Central memory CD8-positive, alpha-beta T cell (primary cell): ENCODE data around the gene TXNDC15.
"Not testable (repeated sequence)": the region's sequence is repeated elsewhere in the genome, so short reads cannot be mapped to it uniquely, and the experiment has no call there.

ENCODE experiments used
- ATAC-seq: fragments of 150-1000 bp; cut with Tn5 transposase; replicated peaks from 2 replicates; pipeline ENCODE4 v1.10.0; 2022; ENCODE audit warnings: mild to moderate bottlenecking, moderate FRiP score, moderate number of reproducible peaks; ENCODE audit not compliant: poor library complexity, severe bottlenecking; ENCODE audit errors: extremely low read depth
- DNase-seq, 2 donors: peaks; one replicate each; pipeline ENCODE4 v3.0.0; 2021; ENCODE audit warnings: low spot score in 2 of 2
- H3K27ac Mint-ChIP-seq: one replicate; pipeline ENCODE4 v1.8.0; 2022; ENCODE audit warnings: low read depth, mild to moderate bottlenecking, moderate library complexity, mixed read lengths
- H3K27me3 Mint-ChIP-seq: one replicate; pipeline ENCODE4 v1.8.0; 2022; ENCODE audit warnings: mixed read lengths
- H3K36me3 Mint-ChIP-seq: one replicate; pipeline ENCODE4 v1.8.0; 2022; ENCODE audit warnings: mild to moderate bottlenecking, moderate library complexity, mixed read lengths; ENCODE audit not compliant: insufficient read depth
- H3K4me1 Mint-ChIP-seq: one replicate; pipeline ENCODE4 v1.8.0; 2022; ENCODE audit warnings: mixed read lengths
- H3K4me3 Mint-ChIP-seq: one replicate; pipeline ENCODE4 v1.8.0; 2022; ENCODE audit warnings: mild to moderate bottlenecking, moderate library complexity, mixed read lengths
- H3K9me3 Mint-ChIP-seq: one replicate; pipeline ENCODE4 v1.8.0; 2022; ENCODE audit warnings: mixed read lengths

TXNDC15 gene

DNA sequence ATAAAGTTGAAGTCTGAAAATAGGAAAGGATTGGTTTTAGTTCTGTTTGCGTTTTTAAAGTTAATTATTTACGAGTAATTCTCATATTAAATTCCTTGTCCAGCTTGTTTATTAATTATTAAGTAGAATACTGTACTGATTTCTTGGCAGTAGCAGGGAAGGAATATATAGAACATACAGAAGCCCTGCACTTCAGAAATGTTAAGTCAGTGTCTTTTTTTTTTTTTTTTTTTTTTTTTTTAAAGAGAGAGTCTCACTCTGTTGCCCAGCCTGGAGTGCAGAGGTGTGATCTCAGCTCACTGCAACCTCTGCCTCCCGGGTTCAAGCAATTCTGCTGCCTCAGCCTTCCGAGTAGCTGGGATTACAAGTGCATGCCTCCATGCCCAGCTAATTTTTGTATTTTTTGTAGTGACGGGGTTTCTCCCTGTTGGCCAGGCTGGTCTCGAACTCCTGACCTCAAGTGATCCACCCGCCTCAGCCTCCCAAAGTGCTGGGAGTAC, 24.7 kb upstream of the TXNDC15 start:
- not testable (repeated sequence) for H3K27ac Mint-ChIP-seq, ATAC-seq, H3K27me3 Mint-ChIP-seq, H3K9me3 Mint-ChIP-seq, DNase-seq
- Mint-ChIP-seq H3K4me3 (peak overlapping the region; percentile 40), H3K36me3 (peaks cover 30% of the 10 kb centered on the region), H3K4me1 (peaks cover 41% of the 10 kb centered on the region)

DNA sequence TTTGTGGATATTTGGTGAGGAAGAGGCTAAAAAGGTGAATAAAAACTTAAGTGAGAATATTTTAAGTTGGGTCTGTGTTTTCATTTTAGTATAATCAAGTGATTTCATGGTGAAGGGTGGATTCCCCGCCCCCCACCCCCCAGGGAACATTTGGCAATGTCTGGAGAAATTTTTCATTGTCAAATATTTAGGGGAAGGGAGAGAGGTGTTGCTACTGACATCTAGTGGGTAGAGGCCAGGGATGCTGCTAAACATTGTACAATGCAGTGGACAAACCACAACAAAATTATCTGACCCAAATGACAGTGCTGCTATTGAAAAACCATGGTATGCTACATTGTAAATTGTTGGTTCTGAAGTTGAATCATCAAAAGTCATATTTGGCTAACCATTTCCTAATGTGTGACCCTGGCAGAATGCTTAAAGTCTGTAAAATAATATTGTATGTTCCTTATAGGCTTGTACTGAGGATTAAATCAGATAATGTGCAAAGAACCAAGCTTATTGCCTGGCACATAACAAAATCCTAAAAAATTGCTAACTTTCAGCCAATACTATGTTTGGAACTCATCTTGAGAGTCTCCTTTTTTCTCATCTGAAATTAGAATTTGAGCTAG, 22.8 kb upstream of the TXNDC15 start:
- Mint-ChIP-seq H3K4me3 (no peak overlapping the region), H3K36me3 (peaks cover 32% of the 10 kb centered on the region), H3K27ac (no peak overlapping the region), H3K9me3 (no peaks in the 10 kb centered on the region), H3K27me3 (no peaks in the 10 kb centered on the region), H3K4me1 (peaks cover 36% of the 10 kb centered on the region)
- ATAC-seq (no peak), DNase-seq (no peak)

DNA sequence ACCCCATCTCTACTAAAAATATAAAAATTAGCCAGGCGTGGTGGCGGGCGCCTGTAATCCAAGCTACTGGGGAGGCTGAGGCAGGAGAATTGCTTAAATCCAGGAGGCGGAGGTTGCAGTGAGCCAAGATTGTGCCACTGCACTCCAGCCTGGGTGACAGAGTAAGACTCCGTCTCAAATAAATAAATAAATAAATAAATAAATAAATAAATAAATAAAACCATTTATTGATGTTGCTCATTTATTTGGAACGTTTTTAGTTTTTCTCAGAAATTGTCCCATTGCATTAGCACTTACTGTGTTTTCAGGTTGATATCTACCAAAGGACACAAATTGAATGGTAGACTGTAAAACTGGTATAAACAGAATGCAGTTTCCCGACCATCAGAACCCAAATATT, 17.7 kb upstream of the TXNDC15 start:
- H3K27ac Mint-ChIP-seq, ATAC-seq, H3K9me3 Mint-ChIP-seq, H3K4me3 Mint-ChIP-seq, DNase-seq, H3K27me3 Mint-ChIP-seq: not testable (repeated sequence)
- Mint-ChIP-seq H3K4me1 (peaks cover 15% of the 10 kb centered on the region), H3K36me3 (peaks cover 38% of the 10 kb centered on the region)

DNA sequence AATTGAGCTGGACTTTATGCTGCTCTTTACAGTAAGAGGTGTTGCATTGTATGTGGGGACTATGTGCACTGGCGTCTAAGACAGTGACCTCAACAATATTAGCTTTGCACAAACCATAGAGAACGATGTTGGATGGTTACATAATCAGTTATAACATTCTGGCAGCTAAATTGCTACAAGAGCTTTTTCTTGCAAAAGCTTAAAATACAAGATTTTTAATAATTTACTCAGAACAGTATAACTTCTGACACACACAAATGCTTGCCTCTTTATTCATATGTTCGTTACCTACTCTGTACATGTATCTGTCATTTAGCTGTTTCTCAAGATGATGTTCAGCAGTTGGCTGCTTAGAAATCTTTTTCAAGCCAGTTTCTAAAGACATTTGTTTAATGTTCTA, 16.8 kb upstream of the TXNDC15 start:
- H3K36me3 Mint-ChIP-seq = peaks cover 38% of the 10 kb centered on the region
- ATAC-seq (no peak), DNase-seq (no peak)
- H3K27me3 Mint-ChIP-seq = no peaks in the 10 kb centered on the region
- H3K4me1 Mint-ChIP-seq = peaks cover 15% of the 10 kb centered on the region
- H3K9me3 Mint-ChIP-seq = no peaks in the 10 kb centered on the region
- H3K4me3 Mint-ChIP-seq = no peak overlapping the region
- H3K27ac Mint-ChIP-seq = no peak overlapping the region

DNA sequence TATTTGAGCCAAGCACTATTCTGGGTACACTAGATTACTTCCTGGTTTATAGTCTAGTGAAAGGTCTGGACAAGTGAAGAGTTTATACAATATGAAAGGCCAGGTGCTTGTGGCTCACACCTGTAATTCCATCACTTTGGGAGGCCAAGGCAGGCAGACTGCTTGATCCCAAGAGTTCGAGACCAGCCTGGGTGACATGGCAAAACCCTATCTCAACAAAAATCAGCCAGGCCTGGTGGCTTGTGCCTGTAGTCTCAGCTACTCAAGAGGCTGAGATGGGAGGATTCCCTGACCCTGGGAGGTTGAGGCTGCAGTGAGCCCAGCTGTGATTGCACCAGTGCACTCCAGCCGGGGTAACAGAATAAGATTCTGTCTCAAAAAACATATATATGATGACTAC, 9.5 kb upstream of the TXNDC15 start:
- no peak for DNase-seq
- H3K4me3 Mint-ChIP-seq = no peak overlapping the region
- no peaks in the 10 kb centered on the region for H3K9me3 Mint-ChIP-seq
- ATAC-seq = no peak
- no peak overlapping the region for H3K27ac Mint-ChIP-seq
- no peaks in the 10 kb centered on the region for H3K4me1 Mint-ChIP-seq
- peaks cover 9% of the 10 kb centered on the region for H3K36me3 Mint-ChIP-seq
- H3K27me3 Mint-ChIP-seq = no peaks in the 10 kb centered on the region

DNA sequence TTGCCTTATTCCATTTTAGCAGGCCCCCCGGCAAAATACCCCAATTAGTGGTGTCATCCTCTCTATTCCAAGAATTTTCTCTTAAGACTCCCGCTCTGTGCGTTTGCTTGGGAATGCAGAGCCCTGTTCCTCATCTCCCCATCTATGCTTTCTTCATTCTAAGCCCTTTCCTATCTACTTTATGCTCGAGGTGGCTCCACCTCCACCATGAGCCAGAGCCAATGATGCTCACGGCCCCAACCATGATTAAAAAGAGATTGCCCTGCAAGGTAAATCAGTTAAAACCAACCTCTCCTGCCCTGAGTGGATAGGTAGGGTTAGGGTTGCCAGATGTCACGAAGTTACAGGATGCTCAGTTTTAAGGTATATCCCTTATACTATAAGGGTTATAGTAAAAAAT, 677 bp upstream of the TXNDC15 start:
- Mint-ChIP-seq H3K9me3 (no peaks in the 10 kb centered on the region), H3K27ac (peak overlapping the region; percentile 92), H3K4me1 (peaks cover 35% of the 10 kb centered on the region), H3K27me3 (no peaks in the 10 kb centered on the region), H3K36me3 (peaks cover 11% of the 10 kb centered on the region), H3K4me3 (peak overlapping the region; percentile 98)
- DNase-seq = no peak
- no peak for ATAC-seq

DNA sequence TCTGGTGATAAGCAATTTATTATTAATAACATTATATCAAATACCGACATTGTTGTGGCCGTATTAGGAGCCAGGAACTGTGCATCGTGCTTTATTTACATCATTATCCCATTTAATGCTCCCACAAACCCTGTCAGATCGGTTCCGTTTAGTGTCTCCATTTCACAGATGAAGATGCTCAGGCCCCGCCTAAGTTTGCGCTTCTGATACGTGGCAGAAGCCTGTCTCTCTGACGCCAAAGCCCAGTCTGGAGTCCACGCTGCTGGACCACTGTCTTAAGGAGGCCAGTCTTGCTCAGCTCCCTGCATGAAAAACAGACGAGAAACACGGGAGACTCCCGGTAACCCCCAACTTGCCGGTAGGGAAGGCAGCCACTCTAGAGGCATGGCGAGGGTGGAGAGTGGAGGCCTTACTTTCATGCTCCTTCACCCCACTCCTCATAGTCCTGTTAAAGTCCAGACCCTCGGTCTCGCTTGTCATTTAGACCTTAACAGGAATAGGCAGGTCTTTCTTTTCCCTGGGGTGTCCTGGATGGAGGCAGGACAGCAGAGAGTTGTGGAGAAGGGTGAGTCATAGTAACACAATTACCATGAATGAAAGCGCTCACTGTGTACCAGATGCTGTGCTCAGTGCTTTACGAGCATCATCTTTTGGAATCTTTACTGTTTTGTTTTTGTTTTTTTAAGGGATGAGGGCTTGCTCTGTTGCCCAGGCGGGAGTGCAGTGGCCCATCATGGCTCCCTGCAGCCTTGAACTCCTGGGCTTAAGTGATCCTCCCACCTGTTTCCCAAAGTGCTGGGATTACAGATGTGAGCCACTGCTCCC, 872 bp downstream of the TXNDC15 start:
- peaks cover 48% of the 10 kb centered on the region for H3K4me1 Mint-ChIP-seq
- ATAC-seq (peak; percentile 44), DNase-seq (no peak)
- peaks cover 11% of the 10 kb centered on the region for H3K36me3 Mint-ChIP-seq
- H3K27ac Mint-ChIP-seq = peak overlapping the region; percentile 92
- H3K27me3 Mint-ChIP-seq = no peaks in the 10 kb centered on the region
- H3K9me3 Mint-ChIP-seq = no peaks in the 10 kb centered on the region
- peak overlapping the region; percentile 98 for H3K4me3 Mint-ChIP-seq

DNA sequence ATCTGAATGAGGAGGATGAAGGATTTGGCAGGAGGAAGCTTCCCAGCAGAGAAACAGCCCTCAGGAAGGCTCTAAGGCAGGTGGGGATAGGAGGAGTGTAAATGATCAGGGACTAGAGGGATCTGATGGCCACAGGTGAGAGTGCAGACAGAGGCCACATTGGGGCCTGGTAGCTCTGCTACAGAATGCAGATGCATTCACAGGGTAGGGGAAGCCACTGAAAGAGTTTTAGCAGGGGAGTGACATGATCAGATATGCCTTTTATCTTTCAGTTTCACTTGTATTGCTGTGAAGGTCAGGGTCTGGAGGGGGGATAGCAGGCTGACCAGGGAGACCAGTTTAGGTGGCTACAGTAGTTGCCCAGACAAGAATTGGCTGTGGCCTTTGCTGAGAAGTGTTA, 3.0 kb downstream of the TXNDC15 start:
- no peaks in the 10 kb centered on the region for H3K9me3 Mint-ChIP-seq
- H3K27me3 Mint-ChIP-seq = no peaks in the 10 kb centered on the region
- no peak overlapping the region for H3K4me3 Mint-ChIP-seq
- DNase-seq (no peak), ATAC-seq (no peak)
- peaks cover 56% of the 10 kb centered on the region for H3K4me1 Mint-ChIP-seq
- H3K36me3 Mint-ChIP-seq = peaks cover 11% of the 10 kb centered on the region
- H3K27ac Mint-ChIP-seq = peak overlapping the region; percentile 60

DNA sequence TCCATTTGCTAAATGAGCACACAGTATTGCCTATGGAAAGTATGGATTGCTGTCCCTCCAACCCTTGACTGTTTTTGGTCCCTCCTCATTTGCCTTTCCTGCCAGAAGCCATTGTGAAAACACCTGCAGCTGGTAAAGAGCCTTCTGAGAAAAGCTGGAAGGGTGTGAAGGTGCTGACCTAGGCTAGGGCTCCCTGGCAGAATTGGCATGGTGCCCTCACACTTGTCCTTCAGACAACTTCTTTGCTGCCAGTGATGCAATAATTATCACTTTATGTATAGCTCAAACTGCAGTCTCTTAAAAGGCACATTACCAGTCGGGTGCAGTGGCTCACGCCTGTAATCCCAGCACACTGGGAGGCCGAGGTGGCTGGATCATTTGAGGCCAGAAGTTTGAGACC, 4.2 kb downstream of the TXNDC15 start:
- H3K27ac Mint-ChIP-seq = no peak overlapping the region
- peak overlapping the region; percentile 11 for H3K4me3 Mint-ChIP-seq

DNA sequence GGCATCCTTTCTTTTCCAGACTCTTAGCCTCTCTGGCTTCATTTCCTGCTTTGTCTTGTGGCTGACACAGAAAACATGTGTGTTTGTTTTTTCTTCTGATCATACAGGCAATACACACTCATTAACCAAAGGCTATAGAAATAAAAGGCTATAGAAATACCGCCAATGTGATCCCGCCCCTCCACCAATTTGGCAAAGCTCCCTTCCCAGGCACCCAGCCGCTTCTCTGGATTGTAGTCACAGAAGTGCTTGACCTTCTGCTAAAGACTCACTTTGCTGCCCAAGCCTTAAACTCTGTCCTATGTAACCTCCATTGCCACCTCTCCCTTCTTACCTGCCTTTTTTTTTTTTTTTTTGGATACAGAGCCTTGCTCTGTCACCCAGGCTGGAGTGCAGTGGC, 5.3 kb downstream of the TXNDC15 start:
- no peak overlapping the region for H3K4me3 Mint-ChIP-seq
- H3K4me1 Mint-ChIP-seq = peaks cover 52% of the 10 kb centered on the region
- no peaks in the 10 kb centered on the region for H3K9me3 Mint-ChIP-seq
- ATAC-seq (no peak), DNase-seq (no peak)
- no peaks in the 10 kb centered on the region for H3K27me3 Mint-ChIP-seq
- no peak overlapping the region for H3K27ac Mint-ChIP-seq
- peaks cover 9% of the 10 kb centered on the region for H3K36me3 Mint-ChIP-seq

More for the DNA sequence above, 4.2 kb downstream of the TXNDC15 start:
- peaks cover 54% of the 10 kb centered on the region for H3K4me1 Mint-ChIP-seq
- ATAC-seq = no peak
- no peaks in the 10 kb centered on the region for H3K27me3 Mint-ChIP-seq
- H3K36me3 Mint-ChIP-seq = peaks cover 13% of the 10 kb centered on the region
- no peaks in the 10 kb centered on the region for H3K9me3 Mint-ChIP-seq
- DNase-seq = no peak

DNA sequence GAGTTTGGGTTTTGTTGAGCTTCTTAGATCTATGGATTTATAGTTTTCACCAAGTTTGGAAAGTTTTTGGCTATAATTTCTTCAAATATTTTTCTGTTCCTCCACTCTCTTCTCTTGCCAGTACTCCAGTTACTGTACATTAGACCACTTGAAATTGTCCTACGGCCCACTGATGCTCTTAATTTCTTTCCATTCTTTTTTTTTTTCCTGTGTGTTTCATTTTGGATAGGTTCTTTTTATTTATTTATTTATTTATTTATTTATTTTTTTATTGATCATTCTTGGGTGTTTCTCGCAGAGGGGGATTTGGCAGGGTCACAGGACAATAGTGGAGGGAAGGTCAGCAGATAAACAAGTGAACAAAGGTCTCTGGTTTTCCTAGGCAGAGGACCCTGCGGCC, 6.8 kb downstream of the TXNDC15 start:
- H3K27me3 Mint-ChIP-seq, DNase-seq, ATAC-seq, H3K4me3 Mint-ChIP-seq, H3K36me3 Mint-ChIP-seq, H3K9me3 Mint-ChIP-seq: not testable (repeated sequence)
- Mint-ChIP-seq H3K27ac (peak overlapping the region; percentile 78), H3K4me1 (peaks cover 57% of the 10 kb centered on the region)

DNA sequence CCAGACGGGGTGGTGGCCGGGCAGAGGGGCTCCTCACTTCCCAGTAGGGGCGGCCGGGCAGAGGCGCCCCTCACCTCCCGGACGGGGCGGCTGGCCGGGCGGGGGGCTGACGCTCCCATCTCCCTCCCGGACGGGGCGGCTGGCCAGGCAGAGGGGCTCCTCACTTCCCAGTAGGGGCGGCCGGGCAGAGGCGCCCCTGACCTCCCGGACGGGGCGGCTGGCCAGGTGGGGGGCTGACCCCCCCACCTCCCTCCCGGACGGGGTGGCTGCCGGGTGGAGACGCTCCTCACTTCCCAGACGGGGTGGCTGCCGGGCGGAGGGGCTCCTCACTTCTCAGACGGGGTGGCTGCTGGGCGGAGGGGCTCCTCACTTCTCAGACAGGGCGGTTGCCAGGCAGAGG, 7.5 kb downstream of the TXNDC15 start:
- H3K27ac Mint-ChIP-seq, H3K36me3 Mint-ChIP-seq, H3K9me3 Mint-ChIP-seq, DNase-seq, H3K27me3 Mint-ChIP-seq, H3K4me3 Mint-ChIP-seq, ATAC-seq: not testable (repeated sequence)
- peaks cover 49% of the 10 kb centered on the region for H3K4me1 Mint-ChIP-seq

DNA sequence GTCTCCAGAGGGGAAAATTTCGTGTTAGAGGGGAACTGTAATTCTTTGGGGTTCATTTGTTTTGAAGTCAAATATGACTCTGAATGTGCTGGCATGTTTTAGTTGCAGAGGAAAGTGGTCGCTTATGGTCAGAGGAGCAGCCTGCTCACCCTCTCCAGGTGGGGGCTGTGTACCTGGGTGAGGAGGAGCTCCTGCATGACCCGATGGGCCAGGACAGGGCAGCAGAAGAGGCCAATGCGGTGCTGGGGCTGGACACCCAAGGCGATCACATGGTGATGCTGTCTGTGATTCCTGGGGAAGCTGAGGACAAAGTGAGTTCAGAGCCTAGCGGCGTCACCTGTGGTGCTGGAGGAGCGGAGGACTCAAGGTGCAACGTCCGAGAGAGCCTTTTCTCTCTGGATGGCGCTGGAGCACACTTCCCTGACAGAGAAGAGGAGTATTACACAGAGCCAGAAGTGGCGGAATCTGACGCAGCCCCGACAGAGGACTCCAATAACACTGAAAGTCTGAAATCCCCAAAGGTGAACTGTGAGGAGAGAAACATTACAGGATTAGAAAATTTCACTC, 13.5 kb downstream of the TXNDC15 start:
- Mint-ChIP-seq H3K4me1 (peaks cover 40% of the 10 kb centered on the region), H3K27me3 (no peaks in the 10 kb centered on the region), H3K36me3 (peaks cover 19% of the 10 kb centered on the region), H3K4me3 (no peak overlapping the region), H3K27ac (no peak overlapping the region), H3K9me3 (no peaks in the 10 kb centered on the region)
- DNase-seq = no peak
- ATAC-seq = no peak
